NCI-H2081 treated with DMSO at 0.1 percent for 48 hours (cell line): ENCODE results near the gene WASHC3.

Experiments
- DNase-seq: peaks from one replicate; lab custom pipeline; 2025; lab: John Stamatoyannopoulos, UW

Gene WASHC3

GRCh38 chr12:101968770-101969169 is 93.0 kb downstream of the WASHC3 start:
- no peak for DNase-seq

GRCh38 chr12:101967506-101967905 is 94.3 kb downstream of the WASHC3 start:
- no peak for DNase-seq

GRCh38 chr12:101966496-101966895 is 95.3 kb downstream of the WASHC3 start:
- DNase-seq, result no peak

GRCh38 chr12:101963697-101964096 is 98.1 kb downstream of the WASHC3 start:
- no peak for DNase-seq
